GM13977 (cell line): ENCODE measurements around the gene CDH2.

ENCODE experiments used
- DNase-seq: peaks from one replicate; pipeline ENCODE4 v3.0.0; 2012; ENCODE audit warnings: low spot score
- in situ Hi-C: fragments of 300-500 bp; cut with MboI; formaldehyde crosslinking; loops from one replicate; pipeline ENCODE4 v1.12.0; 2022; ENCODE audit warnings: low sequenced_read_pairs, low pct_unique_long_range_greater_than_20kb, mixed read lengths, inconsistent platforms; ENCODE audit not compliant: unreplicated experiment
- TF ChIP-seq, protein P1 (sequence below): IDR thresholded peaks from 2 replicates; pipeline ENCODE4 v1.5.1; 2012; ENCODE audit warnings: mild to moderate bottlenecking, control low read depth; ENCODE audit not compliant: insufficient read depth; ENCODE audit errors: extremely low read depth, missing control alignments

Gene CDH2

GRCh38 chr18:28063271-28063761 is 113.6 kb downstream of the CDH2 start:
- no peak for DNase-seq
- TF ChIP-seq, protein P1, sequence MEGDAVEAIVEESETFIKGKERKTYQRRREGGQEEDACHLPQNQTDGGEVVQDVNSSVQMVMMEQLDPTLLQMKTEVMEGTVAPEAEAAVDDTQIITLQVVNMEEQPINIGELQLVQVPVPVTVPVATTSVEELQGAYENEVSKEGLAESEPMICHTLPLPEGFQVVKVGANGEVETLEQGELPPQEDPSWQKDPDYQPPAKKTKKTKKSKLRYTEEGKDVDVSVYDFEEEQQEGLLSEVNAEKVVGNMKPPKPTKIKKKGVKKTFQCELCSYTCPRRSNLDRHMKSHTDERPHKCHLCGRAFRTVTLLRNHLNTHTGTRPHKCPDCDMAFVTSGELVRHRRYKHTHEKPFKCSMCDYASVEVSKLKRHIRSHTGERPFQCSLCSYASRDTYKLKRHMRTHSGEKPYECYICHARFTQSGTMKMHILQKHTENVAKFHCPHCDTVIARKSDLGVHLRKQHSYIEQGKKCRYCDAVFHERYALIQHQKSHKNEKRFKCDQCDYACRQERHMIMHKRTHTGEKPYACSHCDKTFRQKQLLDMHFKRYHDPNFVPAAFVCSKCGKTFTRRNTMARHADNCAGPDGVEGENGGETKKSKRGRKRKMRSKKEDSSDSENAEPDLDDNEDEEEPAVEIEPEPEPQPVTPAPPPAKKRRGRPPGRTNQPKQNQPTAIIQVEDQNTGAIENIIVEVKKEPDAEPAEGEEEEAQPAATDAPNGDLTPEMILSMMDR: no peak
- in situ Hi-C loops: no loop called here

GRCh38 chr18:28062443-28062842 is 114.5 kb downstream of the CDH2 start:
- no peak for DNase-seq
- TF ChIP-seq, protein P1: no peak
- in situ Hi-C loops: no loop called here

- in situ Hi-C loops: no loop called here
- TF ChIP-seq, protein P1: no peak
- no peak for DNase-seq
Observed at GRCh38 chr18:28059861-28060260, 117.1 kb downstream of the CDH2 start.

DNA sequence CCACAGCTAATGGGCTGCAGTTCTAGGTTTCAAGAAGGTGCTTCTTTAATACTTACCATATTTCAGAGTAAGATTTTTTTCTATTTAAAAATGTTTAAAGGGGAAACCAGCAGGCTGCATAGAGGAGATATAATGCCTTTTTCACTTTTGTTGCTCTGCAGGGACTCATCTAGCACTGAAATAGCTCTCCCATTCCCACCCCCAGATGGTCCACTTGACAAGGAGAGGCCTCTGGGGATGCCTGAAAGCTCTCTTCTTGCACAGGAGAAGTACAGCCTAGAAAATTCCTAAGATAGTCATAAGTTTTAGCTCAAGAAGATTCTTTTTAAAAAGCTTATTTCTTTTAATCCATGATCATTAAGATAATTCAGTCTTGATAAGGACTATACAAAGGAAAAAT is 126.4 kb downstream of the CDH2 start:
- TF ChIP-seq, protein P1: no peak
- in situ Hi-C loops: no loop called here
- no peak for DNase-seq

- TF ChIP-seq, protein P1: no peak
- in situ Hi-C loops: no loop called here
- no peak for DNase-seq
Observed at GRCh38 chr18:28048612-28049011, 128.3 kb downstream of the CDH2 start.

DNA sequence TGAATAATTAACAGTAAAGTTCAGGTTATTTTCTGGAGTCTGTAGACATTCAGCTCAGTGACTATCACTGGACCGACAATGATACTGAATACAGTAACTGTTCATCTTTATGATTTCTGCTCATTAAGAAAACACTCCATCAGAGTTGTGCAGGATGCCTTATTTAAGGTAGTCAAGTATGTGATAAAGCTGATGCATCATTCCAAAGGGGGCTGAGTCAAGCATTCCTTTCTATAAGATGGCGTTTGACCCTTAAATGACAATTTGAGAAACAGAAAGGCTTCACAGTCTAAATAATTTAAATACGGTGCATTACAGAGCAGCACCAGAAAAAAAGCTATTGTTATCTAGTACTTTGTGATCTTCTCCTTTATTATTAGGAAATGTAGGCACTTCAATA is 131.1 kb downstream of the CDH2 start:
- in situ Hi-C loops: no loop called here
- no peak for DNase-seq
- TF ChIP-seq, protein P1: no peak
